GM21723 (cell line): ENCODE results near the gene RAD51AP1.

Experiments used
- ATAC-seq: cut with Tn5 transposase; IDR thresholded peaks from one replicate; pipeline ENCODE4 v1.9.1; 2021; ENCODE audit warnings: mild to moderate bottlenecking, moderate library complexity; ENCODE audit not compliant: unreplicated experiment

Gene RAD51AP1

DNA sequence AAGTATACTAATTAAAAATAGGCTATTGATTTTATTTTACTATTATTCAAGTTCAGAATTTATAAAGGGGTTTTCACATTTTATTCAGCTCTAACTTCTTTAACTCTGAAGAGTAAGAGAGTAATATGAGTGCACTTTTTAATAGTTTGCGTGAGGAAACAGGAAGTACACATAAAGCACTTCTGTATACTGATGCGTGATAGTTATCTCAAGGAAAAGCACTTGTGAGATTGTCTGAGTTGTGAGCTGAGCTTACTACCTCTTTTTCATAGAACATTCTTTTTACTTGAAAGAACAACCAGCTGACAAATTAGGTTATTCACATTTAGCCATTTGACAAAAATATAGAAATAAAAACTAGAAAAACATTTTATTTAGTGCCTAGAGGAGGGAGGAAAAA, 1.9 kb downstream of the RAD51AP1 start:
- no peak for ATAC-seq

DNA sequence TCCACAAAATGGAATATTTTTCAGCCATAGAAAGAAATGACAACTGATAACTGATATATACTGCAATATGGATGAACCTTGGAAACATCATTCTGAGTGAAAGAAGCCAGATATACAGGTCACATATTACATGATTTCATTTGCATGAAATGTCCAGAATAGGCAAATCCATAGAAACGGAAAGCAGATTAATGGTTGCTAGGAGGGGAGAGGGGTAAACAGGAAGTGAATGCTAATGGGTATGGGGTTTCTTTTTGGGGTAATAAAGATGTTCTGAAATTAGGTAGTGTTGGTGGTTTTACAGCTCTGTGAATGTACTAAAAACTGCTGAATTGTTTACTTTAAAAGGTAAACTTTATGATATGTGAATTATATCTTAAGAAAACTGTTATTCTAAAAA, 6.5 kb downstream of the RAD51AP1 start:
- ATAC-seq, result no peak

DNA sequence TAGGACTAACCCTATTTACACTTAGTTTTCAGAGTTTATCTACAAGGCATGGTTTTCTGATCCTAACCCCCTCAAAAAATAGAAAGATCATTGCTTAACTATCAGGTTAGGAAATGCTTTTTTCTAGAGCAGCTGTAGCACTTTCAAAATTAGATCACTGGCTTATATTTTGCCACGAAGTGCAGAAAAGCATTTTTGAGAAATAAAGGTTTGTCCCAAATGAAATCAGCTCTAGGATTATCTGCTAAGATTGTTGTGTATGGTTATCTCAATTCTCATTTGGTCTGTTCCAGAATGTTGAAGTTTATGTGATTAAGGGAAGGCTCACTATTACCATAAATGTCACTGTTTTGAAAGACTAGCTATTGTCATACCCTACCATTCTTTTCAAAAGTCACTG, 13.5 kb downstream of the RAD51AP1 start:
- no peak for ATAC-seq

DNA sequence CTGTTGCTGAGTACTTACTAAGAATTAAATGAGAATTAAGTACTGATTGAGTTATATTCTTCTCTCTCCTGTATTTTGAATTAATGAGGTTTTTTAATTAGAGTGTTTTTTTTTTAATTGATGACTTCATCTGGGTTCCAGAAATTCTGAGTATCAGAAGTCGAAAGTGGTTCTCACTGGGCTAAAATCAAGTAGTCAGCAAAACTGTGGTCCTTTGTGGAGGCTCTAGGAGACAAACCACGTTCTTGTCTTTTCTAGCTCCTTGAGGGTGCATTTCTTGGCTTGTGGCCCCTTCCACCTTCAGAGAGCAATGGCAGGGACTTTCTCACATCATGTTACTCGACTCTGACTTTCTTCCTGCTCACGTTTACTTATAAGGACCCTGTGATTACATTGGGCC, 15.3 kb downstream of the RAD51AP1 start:
- ATAC-seq, result no peak

DNA sequence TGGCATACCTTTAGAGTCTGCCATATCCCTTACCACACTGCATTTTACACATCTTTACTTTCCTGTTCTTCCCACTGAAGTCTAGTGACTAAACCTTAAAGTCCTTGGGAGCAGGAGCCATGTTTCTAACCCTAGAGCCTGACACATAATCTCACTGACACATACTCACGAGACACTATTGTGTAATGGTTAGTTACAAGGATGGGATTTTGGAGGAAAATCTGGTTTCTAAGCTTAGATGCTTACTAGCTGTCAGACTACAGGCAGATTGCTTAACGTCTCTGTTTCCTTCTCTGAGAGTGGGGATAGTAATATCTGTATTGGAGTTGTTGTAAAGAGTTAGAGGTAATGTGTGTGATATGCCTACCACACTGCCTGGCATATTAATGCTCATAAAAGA, 17.1 kb downstream of the RAD51AP1 start:
- no peak for ATAC-seq

DNA sequence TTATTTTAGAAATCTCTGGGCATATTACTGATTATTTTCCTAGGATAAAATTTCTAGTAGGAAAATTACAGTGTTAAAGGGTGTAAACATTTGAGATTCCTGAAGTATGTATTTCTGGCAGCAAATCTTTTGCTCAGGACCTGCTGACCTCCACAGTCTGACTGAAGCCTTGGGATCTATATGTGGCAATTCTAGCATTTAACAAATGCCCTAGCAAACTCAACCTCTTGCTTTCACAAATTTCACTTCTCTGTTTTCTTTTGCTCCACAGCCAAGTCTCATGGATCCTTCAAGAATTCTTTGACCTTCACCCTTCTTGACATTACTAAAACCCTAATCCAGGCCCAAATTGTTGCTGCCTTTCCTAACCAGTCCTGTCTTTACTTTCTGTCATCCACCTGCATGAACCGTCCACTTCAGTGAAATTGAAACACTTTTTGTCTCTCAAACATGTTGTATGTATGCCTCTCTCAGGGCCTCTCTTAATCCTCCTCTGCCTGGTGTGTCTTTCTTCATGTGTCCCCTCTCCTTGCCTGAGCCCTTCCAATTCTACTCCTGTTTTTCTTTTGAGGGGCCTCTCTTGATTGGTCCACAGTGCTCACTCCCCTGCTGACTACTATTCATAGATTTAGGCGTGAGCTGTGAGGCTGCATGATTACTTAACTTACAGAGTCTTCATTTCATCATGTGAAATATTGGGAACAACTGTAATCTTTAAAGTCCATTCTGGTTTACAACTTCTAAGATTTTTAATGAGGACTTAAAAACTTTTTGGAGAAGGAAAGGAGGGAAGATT, 18.2 kb downstream of the RAD51AP1 start:
- ATAC-seq, result no peak

DNA sequence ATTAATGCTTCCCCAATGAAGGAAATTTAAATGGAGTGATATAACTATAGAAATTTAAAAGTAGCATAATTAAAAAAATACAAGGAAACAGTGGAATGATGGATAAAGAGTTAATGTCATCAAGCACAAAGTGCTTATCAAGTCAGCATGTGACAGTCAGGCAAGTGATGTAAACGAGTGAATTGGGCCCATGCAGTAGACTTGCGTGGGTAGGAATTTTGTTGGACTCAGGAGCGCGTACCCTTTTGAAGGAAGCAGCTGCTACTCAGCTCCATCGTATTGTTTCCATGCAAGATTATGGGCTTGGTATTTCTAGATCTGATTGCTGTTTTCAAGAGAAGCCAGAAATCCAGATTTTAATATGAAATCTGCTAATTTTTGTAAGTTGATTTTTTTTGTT, 18.9 kb downstream of the RAD51AP1 start:
- no peak for ATAC-seq

DNA sequence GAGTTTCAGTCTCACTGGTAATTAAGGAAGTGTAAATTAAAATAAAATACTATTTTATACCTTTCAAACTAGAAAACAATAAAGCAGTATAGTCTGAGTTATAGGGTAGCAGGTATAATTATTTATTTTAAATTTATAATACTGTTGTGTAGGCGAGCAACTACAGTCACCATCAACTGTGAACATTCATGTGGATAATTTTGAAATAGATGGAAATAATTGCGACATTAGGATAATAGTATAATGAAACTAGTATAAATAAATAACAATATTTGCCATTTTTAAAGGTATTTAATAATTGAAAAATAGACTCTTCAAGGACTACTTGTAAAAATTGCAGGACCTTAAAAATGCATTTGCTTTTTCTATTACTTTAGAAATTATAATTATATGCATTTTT, 19.5 kb downstream of the RAD51AP1 start:
- no peak for ATAC-seq

DNA sequence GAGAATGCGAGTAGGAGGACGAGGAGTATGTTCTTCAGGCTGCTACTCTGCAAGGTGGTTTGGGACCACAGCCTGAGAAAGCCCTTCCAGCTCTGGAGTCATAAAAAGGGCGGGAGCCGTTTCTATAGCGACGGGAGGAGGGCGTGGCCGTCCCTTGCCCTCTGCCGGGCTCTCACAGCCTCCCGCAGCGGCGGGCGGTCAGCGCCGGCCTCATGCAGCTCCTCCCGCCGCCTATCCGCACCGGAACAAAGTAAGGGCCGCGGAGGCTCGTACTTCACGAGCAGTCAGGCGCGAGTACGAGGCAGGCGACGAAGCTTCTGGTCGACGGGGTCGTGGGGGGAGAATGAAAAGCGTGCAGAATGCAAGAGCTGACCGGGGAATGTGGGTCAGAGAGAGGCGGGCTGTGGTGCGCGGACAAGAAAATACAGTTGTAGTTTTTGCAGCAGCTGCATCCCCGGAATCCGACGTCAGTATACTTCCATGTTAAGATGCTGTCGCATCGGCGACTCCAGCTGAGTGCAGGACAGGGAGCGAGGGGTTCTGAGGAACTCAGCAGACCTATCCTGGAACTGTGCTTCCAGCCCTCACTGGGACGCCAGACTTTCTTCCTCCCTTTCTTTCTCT, 23.5 kb downstream of the RAD51AP1 start, which contains the start of gene DYRK4:
DYRK4 (plus strand) TSS at position 175 of the 624 bp plus-strand sequence; CDS start at position 213, 38 bp downstream.
- no peak for ATAC-seq

DNA sequence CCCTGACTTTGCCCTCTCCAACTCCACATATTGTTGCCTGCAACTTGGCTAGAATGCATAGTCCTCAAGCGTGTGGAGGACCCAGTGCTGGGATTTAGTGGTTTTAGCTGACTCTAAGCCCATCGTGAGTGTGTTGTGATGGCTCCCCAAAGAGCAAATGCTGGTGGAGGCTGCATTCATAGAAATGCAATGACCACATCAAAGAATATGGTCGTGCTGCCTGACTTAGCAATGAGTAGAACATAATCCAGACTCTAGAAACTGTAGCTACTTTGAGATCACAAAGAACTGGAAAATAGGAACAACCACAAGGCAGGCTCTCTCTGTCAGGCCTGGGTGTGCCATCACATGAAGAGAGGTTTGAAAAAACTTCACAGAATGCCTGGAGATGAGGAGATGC, 24.6 kb downstream of the RAD51AP1 start:
- ATAC-seq, result no peak

DNA sequence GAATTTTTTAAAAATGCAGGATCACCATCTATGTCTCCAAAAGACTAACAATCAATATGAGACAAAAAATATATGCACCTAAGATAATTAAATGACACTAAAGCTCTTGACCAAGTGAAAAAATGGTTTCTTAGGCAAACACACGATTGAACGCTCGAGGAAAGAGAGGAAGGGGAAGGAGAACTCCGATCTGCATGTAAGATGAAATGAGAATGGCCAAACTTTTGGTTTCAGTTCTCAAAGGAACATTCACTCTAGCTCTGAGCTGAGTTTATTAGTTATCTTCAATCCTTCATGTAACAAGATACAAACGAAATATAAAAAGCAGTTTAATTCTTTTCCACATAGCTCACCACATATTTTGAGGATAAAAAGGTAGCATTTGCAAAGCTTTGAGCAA, 26.1 kb downstream of the RAD51AP1 start:
- no peak for ATAC-seq

DNA sequence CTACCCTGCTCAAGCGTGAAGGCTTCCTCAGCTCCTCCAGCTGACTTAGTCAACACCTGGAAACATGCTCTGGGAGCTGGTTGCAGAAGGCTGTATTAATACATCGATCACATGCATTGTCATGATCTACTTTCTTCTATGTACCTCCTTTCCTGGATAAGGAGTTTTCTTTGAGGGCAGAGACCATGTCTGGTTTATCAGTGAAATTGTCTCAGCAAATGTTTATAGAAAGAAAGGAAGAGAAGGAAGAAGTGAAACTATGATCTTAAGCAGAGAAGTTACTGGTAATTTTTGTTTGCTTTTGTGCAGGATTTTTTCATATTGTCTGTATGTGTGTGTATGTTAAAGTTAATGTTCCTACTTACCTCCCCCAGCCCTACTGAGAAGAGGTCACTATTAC, 27.8 kb downstream of the RAD51AP1 start:
- no peak for ATAC-seq

DNA sequence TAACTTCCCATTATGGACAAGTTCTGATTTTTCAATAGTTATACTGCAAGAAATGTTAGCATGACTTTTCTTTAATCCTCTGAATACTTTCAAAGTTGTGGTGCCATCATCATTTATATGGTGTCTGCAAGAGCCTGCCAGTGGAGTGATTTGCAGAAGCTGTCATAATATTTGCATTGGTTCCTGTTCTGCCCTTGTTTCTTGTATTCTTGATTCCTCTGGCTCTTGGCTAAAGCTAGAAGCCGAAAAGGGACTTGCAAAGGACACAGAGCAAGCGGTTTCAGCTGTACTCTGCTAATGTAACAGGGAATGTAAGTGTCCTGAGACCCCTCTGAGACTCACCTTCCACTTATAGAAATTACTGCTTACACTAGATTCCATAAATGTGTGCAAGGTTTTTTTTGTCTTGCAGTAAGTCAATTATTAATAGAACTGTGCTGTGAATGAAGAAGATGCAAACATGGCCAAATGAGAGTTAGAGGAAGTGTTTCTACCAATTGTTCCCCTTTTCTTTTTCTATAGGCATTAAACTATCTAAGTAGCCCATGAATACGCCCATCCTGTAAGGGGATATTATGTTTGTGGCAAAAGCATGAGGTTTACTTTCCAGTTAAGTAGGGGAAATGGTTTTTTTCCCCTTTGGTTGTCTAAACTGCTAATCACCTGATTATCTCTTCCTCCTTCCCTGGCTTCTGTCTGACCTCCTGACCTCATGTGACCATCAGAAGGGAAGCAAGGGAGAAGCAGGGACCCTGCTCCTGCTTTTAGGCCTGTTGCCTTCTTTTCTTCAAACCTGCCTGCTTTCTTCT, 28.6 kb downstream of the RAD51AP1 start:
- ATAC-seq, result no peak

DNA sequence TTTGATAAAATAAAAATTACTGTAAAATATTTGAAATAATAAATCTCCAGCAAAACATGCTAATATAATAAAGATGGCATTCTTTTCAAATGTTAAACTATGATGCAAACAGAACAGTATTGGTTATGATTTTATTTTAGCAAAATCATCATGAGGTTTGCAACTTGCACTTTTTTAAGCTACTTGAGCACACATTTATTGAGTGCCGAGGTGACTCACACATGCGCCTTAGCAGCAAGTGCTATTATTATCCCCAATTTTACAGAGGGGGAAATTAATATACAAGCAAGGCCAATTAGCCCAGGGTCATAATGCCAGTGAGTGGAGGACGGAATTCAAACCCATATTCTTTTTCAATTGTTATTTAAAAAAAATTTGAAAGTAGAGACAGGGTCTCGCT, 30.6 kb downstream of the RAD51AP1 start:
- ATAC-seq, result no peak

DNA sequence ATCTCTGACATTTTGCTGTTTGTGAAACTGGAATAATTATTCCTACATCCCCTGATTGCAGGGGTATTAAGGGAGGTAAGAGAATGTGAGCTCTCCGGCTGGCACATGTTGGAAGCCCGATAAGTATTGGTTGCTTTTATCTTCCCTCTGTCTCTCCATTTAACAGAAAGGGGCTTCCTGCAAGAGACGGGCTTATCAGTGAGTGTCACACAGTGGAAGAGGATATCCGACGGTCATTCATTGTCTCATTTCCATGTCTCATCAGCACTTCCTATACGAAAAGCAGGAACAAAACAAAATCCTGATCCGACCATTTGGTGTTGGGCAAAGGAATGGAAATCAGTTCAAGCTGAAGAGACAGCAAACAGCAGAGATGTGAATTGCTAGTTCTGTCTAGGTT, 34.0 kb downstream of the RAD51AP1 start:
- no peak for ATAC-seq

DNA sequence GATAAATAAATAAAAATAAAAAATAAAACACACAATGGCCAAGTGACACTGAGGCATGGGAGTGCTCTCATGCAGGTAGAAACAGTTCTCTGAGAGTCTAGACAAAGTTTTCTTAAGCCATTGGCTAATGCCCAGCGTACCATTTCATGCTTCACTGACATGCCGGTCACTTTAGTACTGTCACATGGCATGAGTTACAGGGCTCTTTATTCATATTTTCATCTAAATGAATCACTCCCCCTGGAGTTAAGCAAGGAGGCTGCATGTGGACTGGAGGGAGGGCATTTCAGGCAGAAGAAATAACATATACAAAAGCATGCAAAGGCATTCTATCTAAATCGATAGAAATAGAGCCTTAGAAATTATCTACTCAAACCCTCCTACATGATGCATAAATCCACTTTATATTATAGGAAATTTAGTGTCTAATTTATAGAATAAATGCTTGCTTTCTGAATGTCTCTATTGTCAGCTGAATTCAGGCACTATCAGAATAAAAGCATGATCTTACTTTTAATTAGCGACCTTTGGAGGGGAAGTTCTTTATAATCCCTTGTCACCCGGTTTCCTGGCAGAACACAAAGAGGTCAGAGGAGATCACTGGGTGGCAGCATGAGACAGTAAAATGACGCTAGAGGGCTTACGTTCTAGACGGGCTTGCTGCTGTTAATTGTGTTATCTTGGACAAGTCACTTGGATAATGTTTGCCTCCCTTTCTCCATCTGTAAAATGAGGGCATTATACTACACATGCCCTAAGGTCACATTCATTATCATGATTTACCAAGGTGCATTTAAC, 40.8 kb downstream of the RAD51AP1 start:
- no peak for ATAC-seq

DNA sequence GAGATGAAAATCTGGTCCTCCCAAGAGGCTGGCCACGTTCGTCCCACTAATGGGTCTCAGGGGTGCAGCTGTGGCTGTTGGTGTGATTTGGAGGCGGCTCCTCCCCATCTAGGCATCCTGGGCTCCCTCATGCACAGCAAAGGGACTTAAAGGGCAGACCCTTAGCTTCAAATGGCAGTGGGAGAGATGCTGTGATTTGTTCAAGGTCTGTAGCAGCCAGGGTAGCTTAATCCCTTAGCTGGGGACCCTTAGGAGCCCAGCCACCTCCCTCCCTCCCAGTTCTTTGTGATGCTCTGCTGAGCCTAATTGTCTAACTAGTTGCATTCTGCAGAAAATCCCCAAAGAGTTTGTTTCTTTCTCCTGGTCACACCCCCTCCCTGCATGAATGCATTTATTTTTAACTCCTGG, 41.6 kb downstream of the RAD51AP1 start:
- no peak for ATAC-seq

DNA sequence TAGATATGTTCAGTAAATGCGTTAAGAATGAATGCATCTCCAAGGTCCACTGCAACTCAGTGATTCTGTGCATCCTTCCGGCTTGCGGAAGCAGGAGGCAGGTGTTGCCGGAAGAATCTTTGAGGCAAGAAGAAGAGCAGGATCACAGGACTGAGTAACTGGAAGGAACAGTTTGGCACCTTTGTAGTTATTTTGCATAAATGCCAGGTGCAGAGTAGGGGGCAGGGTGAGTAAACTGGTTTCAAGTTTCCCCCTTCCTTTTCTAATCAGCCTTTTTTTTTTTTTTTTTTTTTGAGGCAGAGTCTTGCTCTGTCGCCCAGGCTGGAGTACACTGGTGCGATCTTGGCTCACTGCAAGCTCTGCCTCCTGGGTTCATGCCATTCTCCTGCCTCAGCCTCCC, 45.6 kb downstream of the RAD51AP1 start:
- no peak for ATAC-seq

DNA sequence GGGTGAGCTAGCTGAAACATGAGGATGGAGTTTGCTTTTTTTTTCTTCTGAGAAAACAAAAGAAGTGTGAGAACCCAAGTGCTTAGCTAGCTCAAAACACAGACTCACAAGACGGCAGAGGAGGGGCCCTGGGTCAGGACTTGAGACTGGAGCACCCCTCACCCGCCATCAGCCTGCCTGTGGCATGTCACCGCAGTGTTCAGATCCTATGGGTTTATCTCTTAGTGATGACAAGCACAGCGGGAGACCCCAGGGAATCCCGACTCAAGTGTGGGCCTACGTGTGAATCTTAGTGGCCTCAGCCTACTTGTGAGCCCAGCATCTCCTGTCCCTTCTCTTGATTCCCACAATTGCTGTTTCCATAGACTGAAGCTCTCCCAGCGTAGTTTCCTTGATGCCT, 46.2 kb downstream of the RAD51AP1 start:
- ATAC-seq, result no peak

DNA sequence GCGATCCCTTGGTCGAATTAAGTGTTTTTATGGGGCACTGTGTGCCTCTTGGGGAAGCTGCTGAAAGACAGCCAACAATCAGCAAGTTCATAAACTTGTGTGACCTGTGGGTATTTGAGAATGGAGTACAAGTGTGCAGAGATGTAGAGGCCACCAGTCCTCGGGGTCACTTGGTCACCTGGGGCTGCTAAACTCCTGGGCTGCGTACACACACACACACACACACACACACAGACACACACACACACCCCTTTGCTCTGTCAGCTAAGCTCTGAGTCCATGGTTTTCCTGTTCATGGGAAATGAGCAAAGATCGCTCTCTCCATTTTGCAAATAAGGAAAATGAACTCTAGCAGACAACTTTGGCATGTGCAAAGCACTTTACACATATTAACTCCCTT, 47.8 kb downstream of the RAD51AP1 start:
- no peak for ATAC-seq

DNA sequence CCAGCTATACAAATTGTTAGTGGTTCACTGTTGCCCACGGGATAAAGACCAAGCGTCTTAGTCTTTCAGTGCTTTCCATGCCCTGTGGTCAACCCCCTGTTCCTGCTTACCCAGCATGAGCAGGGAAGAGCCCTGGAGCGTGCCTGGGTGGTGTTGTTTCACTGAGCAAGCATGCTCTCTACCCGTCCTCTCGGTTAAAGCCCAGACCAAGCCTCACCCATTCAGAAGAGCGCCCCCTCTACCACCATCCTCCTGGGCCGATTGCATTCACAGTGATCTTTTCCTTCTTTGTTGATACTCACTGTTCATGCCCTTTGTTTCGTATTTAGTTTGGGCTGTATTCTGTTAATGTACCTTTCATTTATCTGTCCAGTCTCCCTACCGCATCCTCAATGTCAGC, 48.4 kb downstream of the RAD51AP1 start:
- no peak for ATAC-seq
